IPS-15b (cell line): ENCODE measurements around the gene COQ10A.
"Not testable (repeated sequence)": the region's sequence is repeated elsewhere in the genome, so short reads cannot be mapped to it uniquely, and the experiment has no call there.

Experiments used
- H3K27me3 ChIP-seq: one replicate; pipeline ENCODE4 v1.6.1; 2013; ENCODE audit warnings: low read length; ENCODE audit not compliant: control insufficient read depth, insufficient read depth
- H3K36me3 ChIP-seq: one replicate; pipeline ENCODE4 v1.6.1; 2013; ENCODE audit warnings: low read length; ENCODE audit not compliant: control insufficient read depth, insufficient read depth
- H3K4me1 ChIP-seq: one replicate; pipeline ENCODE4 v1.6.1; 2013; ENCODE audit warnings: mild to moderate bottlenecking, low read length; ENCODE audit not compliant: control insufficient read depth, insufficient read depth
- H3K4me3 ChIP-seq: one replicate; pipeline ENCODE4 v1.5.1; 2013; ENCODE audit warnings: low read depth, low read length
- H3K9ac ChIP-seq: one replicate; pipeline ENCODE4 v1.6.1; 2013; ENCODE audit warnings: low read depth, mild to moderate bottlenecking, low read length
- H3K9me3 ChIP-seq: one replicate; pipeline ENCODE4 v1.6.1; 2013; ENCODE audit warnings: mild to moderate bottlenecking, low read length; ENCODE audit not compliant: control insufficient read depth, insufficient read depth

COQ10A gene

DNA sequence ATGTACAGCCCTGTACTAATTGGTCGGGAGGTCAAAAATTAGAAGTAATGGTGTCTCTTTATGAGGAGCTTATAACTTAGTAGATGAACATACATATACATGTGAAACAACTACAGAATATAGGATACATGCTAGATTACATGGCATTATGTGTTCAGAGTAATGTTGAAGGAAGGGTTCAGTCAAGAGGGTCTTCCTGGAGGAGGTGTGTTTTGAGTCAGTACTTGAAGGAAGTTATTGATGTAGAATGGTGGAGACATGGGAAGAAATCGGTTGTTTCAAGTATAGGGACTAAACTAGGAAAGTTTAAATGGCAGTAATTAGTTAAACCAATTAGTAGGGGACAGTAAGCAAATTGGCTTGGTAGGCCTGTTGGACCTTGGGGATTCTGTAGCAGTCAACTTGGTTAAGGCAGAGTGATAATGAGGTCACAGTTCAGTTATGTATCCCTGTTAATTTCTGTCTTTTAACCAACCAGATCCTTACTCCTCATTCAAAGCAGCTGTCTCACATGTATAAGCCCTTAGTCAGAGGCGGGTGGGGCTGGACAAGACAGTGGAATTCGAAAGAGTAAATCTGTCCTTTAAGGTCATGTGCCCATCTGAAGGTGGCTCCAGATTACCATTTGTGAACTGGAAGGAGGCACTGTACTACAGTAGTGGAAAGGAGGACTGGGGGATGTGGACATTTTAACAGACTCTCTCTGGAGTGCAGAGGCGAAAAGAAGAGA, 5.1 kb upstream of the COQ10A start:
- Histone ChIP-seq H3K27me3 (no peaks in the 10 kb centered on the region), H3K4me3 (no peak overlapping the region), H3K4me1 (peaks cover 8% of the 10 kb centered on the region), H3K9me3 (no peaks in the 10 kb centered on the region), H3K9ac (no peak overlapping the region), H3K36me3 (no peaks in the 10 kb centered on the region)

- H3K27me3 ChIP-seq, H3K4me1 ChIP-seq, H3K9ac ChIP-seq, H3K4me3 ChIP-seq, H3K36me3 ChIP-seq, H3K9me3 ChIP-seq: not testable (repeated sequence)
Measured at GRCh38 chr12:56262955-56263354, 3.8 kb upstream of the COQ10A start.

DNA sequence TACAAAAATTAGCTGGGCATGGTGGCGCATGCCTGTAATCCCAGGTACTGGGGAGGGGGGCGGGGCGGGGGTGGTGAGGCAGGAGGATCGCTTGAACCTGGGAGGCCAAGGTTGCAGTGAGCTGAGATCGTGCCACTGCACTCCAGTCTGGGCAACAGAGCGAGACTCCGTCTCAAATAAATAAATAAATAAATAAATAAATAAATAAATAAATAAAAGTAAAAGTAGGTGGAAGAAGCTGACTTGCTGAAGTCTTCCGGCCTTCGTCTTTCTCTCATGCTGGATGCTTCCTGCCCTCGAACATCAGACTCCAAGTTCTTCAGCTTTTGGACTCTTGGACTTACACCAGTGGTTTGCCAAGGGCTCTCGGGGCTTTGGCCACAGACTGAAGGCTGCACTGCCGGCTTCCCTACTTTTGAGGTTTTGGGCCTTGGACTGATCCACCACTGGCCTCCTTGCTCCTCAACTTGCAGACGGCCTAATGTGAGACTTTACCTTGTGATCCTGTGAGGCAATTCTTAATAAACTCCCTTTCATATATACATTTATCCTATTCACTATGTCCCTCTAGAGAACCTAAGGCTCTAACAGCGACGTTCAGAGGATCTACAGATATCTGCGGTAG, 562 bp upstream of the COQ10A start:
- H3K4me3 ChIP-seq, result peak overlapping the region; percentile 92
- not testable (repeated sequence) for H3K9ac ChIP-seq, H3K27me3 ChIP-seq, H3K9me3 ChIP-seq, H3K4me1 ChIP-seq, H3K36me3 ChIP-seq

DNA sequence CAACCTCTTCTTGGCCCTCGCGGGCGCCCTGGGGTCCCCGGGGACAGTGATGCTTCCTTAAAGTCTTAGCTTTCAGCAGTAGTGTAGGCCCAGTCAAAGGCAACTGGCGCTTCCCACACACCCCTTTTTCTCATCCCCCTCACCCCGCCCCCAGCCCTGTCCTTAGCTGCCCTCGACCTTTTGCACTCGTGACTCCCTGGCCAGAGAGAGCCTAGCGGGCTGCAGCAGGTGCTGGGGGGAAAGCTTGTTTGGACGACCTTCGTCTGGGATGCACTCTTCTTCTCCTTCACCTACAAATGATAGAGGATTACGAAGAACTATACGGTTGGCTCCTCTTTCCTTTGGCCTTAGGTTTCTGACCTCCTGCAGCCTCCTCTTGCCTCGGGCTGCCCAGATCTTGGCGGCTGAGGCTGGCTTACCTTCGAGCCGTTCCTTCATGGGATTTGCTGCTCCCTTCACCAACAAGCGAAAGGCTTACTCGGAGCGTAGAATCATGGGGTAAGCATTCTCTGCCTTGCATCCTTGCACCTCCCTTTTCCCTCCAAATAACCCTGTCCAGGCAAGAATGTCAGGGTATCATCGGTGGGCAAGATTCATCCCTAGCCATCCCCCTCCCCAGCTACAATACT, 815 bp downstream of the COQ10A start:
- H3K27me3 ChIP-seq, result no peaks in the 10 kb centered on the region
- peaks cover 11% of the 10 kb centered on the region for H3K36me3 ChIP-seq
- H3K9ac ChIP-seq, result peak overlapping the region; percentile 19
- no peaks in the 10 kb centered on the region for H3K9me3 ChIP-seq
- peaks cover 6% of the 10 kb centered on the region for H3K4me1 ChIP-seq
- H3K4me3 ChIP-seq, result peak overlapping the region; percentile 92

GRCh38 chr12:56271031-56271430, 4.3 kb downstream of the COQ10A start:
- peaks cover 33% of the 10 kb centered on the region for H3K36me3 ChIP-seq
- no peaks in the 10 kb centered on the region for H3K9me3 ChIP-seq

GRCh38 chr12:56272468-56272867, 5.7 kb downstream of the COQ10A start:
- H3K27me3 ChIP-seq, H3K4me1 ChIP-seq, H3K9ac ChIP-seq, H3K4me3 ChIP-seq, H3K9me3 ChIP-seq: not testable (repeated sequence)
- peaks cover 36% of the 10 kb centered on the region for H3K36me3 ChIP-seq

More at GRCh38 chr12:56271031-56271430, 4.3 kb downstream of the COQ10A start:
- no peaks in the 10 kb centered on the region for H3K27me3 ChIP-seq
- H3K4me1 ChIP-seq, result peaks cover 6% of the 10 kb centered on the region
- no peak overlapping the region for H3K4me3 ChIP-seq
- H3K9ac ChIP-seq, result no peak overlapping the region

DNA sequence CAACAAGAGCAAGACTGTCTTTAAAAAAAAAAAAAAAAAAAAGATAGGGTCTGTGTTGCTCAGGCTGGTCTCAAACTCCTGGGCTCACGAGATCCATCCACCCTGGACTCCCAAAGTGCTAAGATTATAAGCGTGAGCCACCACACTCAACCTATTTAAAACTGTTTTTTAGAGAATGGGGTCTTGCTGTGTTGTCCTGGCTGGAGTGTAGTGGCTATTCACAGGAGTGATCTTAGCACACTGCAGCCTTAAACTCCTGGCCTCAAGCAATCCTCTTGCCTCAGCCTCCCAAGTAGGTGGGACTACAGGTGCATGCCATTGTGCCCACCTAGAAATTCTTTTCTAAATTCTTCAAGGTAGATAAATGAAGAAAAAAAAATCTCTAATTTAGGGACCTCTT, 7.6 kb downstream of the COQ10A start:
- H3K4me3 ChIP-seq, result no peak overlapping the region
- H3K36me3 ChIP-seq, result peaks cover 39% of the 10 kb centered on the region
- no peaks in the 10 kb centered on the region for H3K4me1 ChIP-seq
- H3K9me3 ChIP-seq, result no peaks in the 10 kb centered on the region
- H3K9ac ChIP-seq, result no peak overlapping the region
- H3K27me3 ChIP-seq, result no peaks in the 10 kb centered on the region

DNA sequence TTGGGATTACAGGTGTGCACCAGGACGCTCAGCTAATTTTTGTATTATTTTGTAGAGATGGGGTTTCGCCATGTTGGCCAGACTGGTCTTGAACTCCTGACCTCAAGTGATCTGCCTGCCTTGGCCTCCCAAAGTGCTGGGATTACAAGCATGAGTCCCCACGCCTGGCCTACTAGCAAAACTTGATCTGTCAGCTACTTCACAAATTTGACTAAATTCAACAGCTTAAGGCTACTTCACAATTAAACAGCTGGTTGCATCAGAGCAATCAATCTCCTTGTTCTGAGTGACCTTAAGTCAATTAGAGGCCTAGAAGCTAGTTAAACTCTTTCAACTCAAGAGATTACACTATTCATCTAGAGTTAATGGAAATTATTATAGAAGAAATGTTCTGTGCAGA, 12.2 kb downstream of the COQ10A start:
- Histone ChIP-seq H3K9ac (no peak overlapping the region), H3K36me3 (peaks cover 36% of the 10 kb centered on the region), H3K9me3 (no peaks in the 10 kb centered on the region), H3K4me1 (no peaks in the 10 kb centered on the region), H3K4me3 (no peak overlapping the region), H3K27me3 (no peaks in the 10 kb centered on the region)

DNA sequence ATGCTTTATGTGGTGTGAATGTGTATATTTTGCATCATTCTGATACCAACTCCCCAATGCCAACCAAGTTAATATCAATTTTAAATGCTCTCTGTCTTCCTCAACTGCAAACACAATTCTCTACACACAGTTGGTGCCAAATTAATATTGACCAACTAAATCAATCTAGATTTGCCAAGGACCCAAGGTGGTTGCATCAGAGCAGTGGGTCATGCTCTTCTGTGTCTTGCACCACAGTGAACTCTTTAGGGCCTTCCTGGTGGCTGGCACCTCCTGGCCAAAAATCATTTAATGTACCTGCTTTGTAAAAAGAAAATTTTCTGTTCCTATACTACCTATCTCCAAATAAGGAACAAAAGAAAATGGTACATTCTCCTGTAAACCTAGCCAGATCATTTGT, 14.1 kb downstream of the COQ10A start:
- Histone ChIP-seq H3K9ac (no peak overlapping the region), H3K4me3 (no peak overlapping the region), H3K36me3 (peaks cover 33% of the 10 kb centered on the region)

DNA sequence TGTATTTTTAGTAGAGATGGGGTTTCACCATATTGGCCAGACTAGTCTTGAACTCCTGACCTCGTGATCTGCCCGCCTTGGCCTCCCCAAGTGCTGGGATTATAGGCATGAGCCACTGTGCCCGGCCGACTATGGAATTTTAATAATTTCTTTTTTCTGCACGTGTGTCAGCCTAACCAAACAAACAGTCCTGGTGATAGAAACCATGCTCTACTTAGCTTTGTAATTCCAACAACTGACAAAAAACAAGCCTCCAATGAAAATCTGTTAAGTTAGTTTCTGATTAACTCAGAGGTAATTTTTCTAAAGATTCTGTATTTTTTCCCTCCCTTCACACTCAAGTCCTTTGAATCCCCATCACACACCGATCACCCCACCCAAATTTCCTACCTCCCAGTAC, 15.3 kb downstream of the COQ10A start:
- no peak overlapping the region for H3K4me3 ChIP-seq
- no peaks in the 10 kb centered on the region for H3K27me3 ChIP-seq
- H3K4me1 ChIP-seq, result no peaks in the 10 kb centered on the region
- H3K36me3 ChIP-seq, result peaks cover 37% of the 10 kb centered on the region
- no peak overlapping the region for H3K9ac ChIP-seq
- no peaks in the 10 kb centered on the region for H3K9me3 ChIP-seq

More for the DNA sequence above, 14.1 kb downstream of the COQ10A start:
- Histone ChIP-seq H3K4me1 (no peaks in the 10 kb centered on the region), H3K27me3 (no peaks in the 10 kb centered on the region), H3K9me3 (no peaks in the 10 kb centered on the region)

- peaks cover 37% of the 10 kb centered on the region for H3K36me3 ChIP-seq
- no peak overlapping the region for H3K9ac ChIP-seq
- no peaks in the 10 kb centered on the region for H3K4me1 ChIP-seq
- no peaks in the 10 kb centered on the region for H3K27me3 ChIP-seq
- no peaks in the 10 kb centered on the region for H3K9me3 ChIP-seq
- H3K4me3 ChIP-seq, result no peak overlapping the region
Measured at GRCh38 chr12:56282579-56282978, 15.8 kb downstream of the COQ10A start.

GRCh38 chr12:56284263-56284662, 17.5 kb downstream of the COQ10A start:
- H3K9me3 ChIP-seq, H3K9ac ChIP-seq, H3K4me3 ChIP-seq, H3K4me1 ChIP-seq, H3K27me3 ChIP-seq: not testable (repeated sequence)
- H3K36me3 ChIP-seq, result peaks cover 42% of the 10 kb centered on the region
